ENCODE measurements around the gene TEX2. TPM values are rescaled to one million over a fixed set of nuclear protein-coding genes. Genes with fewer than 3 reads are reported as not detected.

The TEX2 gene
- total RNA-seq, 1 experiment from 2014 or later: 10.8 TPM

GRCh38 chr17:64217249-64217691 is 45.8 kb downstream of the TEX2 start:
- ChIA-PET POLR2A (interaction anchor here (0.7 kb wide), 1 partner anchor 69 kb away, joined by 3 read pairs; no protein-coding TSS in a partner anchor), CTCF (interaction anchor here (0.5 to 2.4 kb wide), 10 partner anchors 11 to 199 kb away, joined by 3 to 10 read pairs (median 6); no protein-coding TSS in a partner anchor)
- Mint-ChIP-seq H3K4me1 (peaks cover 16% of the 10 kb centered on the region), H3K4me3 (no peak overlapping the region), H3K9me3 (peaks cover 9% of the 10 kb centered on the region; the same call in 1 of the 2 replicates), H3K27me3 (ENCODE audit: low read depth) (no peaks in the 10 kb centered on the region), H3K27ac (peak overlapping the region; percentile 93), H3K36me3 (peaks cover 12% of the 10 kb centered on the region)
- ATAC-seq: no peak; the same call in 1 of the 2 replicates
- DNase-seq (ENCODE audit: low spot score): no peak
- TF ChIP-seq SOX15 (CRISPR knock-in tag; IDR thresholded peaks at IDR 0.05) (no peak), MYBL2 (CRISPR knock-in tag; IDR thresholded peaks at IDR 0.05) (no peak), ZNF121 (CRISPR knock-in tag; IDR thresholded peaks at IDR 0.05) (no peak), TEAD4 (CRISPR knock-in tag; IDR thresholded peaks at IDR 0.05) (no peak), USF1 (CRISPR knock-in tag; IDR thresholded peaks at IDR 0.05) (no peak), JUN (CRISPR knock-in tag; IDR thresholded peaks at IDR 0.05) (no peak), USF2 (CRISPR knock-in tag; IDR thresholded peaks at IDR 0.05) (no peak), E2F4 (CRISPR knock-in tag; IDR thresholded peaks at IDR 0.05; ENCODE audit: borderline replicate concordance, low read depth) (no peak), FOXK1 (CRISPR knock-in tag; IDR thresholded peaks at IDR 0.05) (no peak), ZNF281 (CRISPR knock-in tag; IDR thresholded peaks at IDR 0.05) (no peak), MAX (CRISPR knock-in tag; IDR thresholded peaks at IDR 0.05) (no peak)

- peak overlapping the region; percentile 78; the same call in 1 of the 2 replicates for H3K27ac Mint-ChIP-seq
- peak; percentile 46 for DNase-seq (ENCODE audit: low spot score)
- peaks cover 20% of the 10 kb centered on the region for H3K4me1 Mint-ChIP-seq
- peak; percentile 98 for ATAC-seq
- ChIA-PET POLR2A (interaction anchor here (1.3 kb wide), 1 partner anchor 71 kb away, joined by 3 read pairs; no protein-coding TSS in a partner anchor), CTCF (interaction anchor here (0.5 to 2.4 kb wide), 9 partner anchors 10 to 444 kb away, joined by 3 to 10 read pairs (median 6); no protein-coding TSS in a partner anchor)
- no peak overlapping the region for H3K4me3 Mint-ChIP-seq
- no peaks in the 10 kb centered on the region for H3K27me3 Mint-ChIP-seq (ENCODE audit: low read depth)
- H3K36me3 Mint-ChIP-seq: peaks cover 15% of the 10 kb centered on the region
- H3K9me3 Mint-ChIP-seq: peaks cover 6% of the 10 kb centered on the region; the same call in 1 of the 2 replicates
- TF ChIP-seq HMGXB4 (CRISPR knock-in tag; IDR thresholded peaks at IDR 0.05) (no peak), ZNF671 (CRISPR knock-in tag; IDR thresholded peaks at IDR 0.05) (no peak), MAX (CRISPR knock-in tag; IDR thresholded peaks at IDR 0.05) (no peak), NR3C1 (CRISPR knock-in tag; conservative IDR thresholded peaks at IDR 0.05; ENCODE audit: low read depth) (no peak), ATF6 (CRISPR knock-in tag; IDR thresholded peaks at IDR 0.05) (no peak), ZNF532 (CRISPR knock-in tag; IDR thresholded peaks at IDR 0.05; ENCODE audit: borderline replicate concordance) (no peak)
Measured at GRCh38 chr17:64216338-64217248, 46.5 kb downstream of the TEX2 start.

Data from WTC11 (cell line).